ENCODE results near the gene TMEM184B. TPM values are rescaled to one million over a fixed set of nuclear protein-coding genes. Genes with fewer than 3 reads are reported as not detected.

Gene TMEM184B
- total and polyA plus RNA-seq, 2 donors from 2014 or later: 22.9 to 54.1 TPM

DNA sequence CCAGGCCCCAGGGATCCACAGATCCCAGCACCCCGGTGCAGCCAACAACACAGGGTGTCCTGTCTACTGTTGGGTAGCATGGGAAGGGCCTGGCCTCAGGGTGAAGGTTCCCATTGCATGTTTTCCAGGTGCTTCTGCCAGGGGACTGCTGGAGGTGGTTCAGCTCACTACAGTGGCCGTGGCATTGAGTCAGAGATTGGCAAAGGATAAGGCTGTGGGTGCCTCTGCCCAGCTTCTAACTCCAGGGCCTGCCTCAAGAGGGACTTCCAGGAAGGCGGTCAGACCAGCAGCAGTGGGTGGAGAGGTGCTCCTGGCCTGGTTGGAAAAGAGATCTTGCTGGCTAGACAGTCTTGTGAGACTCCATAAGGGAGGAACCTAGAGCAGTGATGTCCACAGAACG, 23.6 kb upstream of the TMEM184B start:
- Histone ChIP-seq H3K27ac (ENCODE audit: low read depth in 2 of 2, low read length in 2 of 2) (no peak overlapping the region), H3K4me1 (ENCODE audit: control insufficient read depth in 2 of 3, insufficient read depth in 2 of 3, low read depth in 1 of 3, low read length in 3 of 3) (no peaks in the 10 kb centered on the region), H3K4me3 (ENCODE audit: low read length in 3 of 3) (no peak overlapping the region), H3K9me3 (ENCODE audit: control insufficient read depth in 2 of 3, insufficient read depth in 1 of 3, low read length in 3 of 3) (no peaks in the 10 kb centered on the region), H3K9ac (ENCODE audit: low read length in 3 of 3) (no peak overlapping the region), H3K36me3 (ENCODE audit: control insufficient read depth in 2 of 3, insufficient read depth in 3 of 3, low read length in 3 of 3) (peaks cover 4 to 52% (median 40%) of the 10 kb centered on the region in 3 donors), H3K27me3 (ENCODE audit: control insufficient read depth, insufficient read depth, low read length) (no peaks in the 10 kb centered on the region)
- DNase-seq: no peak
- TF ChIP-seq, protein P1, sequence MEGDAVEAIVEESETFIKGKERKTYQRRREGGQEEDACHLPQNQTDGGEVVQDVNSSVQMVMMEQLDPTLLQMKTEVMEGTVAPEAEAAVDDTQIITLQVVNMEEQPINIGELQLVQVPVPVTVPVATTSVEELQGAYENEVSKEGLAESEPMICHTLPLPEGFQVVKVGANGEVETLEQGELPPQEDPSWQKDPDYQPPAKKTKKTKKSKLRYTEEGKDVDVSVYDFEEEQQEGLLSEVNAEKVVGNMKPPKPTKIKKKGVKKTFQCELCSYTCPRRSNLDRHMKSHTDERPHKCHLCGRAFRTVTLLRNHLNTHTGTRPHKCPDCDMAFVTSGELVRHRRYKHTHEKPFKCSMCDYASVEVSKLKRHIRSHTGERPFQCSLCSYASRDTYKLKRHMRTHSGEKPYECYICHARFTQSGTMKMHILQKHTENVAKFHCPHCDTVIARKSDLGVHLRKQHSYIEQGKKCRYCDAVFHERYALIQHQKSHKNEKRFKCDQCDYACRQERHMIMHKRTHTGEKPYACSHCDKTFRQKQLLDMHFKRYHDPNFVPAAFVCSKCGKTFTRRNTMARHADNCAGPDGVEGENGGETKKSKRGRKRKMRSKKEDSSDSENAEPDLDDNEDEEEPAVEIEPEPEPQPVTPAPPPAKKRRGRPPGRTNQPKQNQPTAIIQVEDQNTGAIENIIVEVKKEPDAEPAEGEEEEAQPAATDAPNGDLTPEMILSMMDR (IDR thresholded peaks at IDR 0.05; ENCODE audit: borderline replicate concordance, extremely low read depth, insufficient read depth): no peak
- FAIRE-seq: no peak
- intact Hi-C loops (cut with DNase I): no loop called here

DNA sequence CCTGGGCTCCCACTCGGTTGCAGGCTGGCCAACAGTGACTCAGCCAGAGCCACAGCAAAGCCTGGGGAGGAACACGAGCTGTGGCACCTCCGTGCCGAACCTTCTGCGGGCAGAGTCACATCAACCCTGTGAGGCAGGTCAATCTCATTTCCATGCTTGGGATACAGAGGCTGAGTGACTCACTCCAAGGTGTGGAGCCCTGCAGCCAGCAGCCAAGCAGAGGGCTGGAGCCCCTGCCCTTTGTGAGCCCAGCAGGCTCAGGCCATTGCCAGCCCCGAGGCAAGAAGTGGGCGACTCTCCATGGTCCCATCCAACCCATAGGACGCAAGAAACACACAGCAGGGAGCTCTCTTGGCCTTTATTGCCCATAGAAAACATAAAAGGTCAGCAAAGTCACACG, 23.1 kb upstream of the TMEM184B start:
- no peak overlapping the region for H3K9ac ChIP-seq (ENCODE audit: low read length in 3 of 3)
- H3K4me1 ChIP-seq (ENCODE audit: control insufficient read depth in 2 of 3, insufficient read depth in 2 of 3, low read depth in 1 of 3, low read length in 3 of 3): no peaks in the 10 kb centered on the region
- H3K27ac ChIP-seq (ENCODE audit: low read depth in 2 of 2, low read length in 2 of 2): no peak overlapping the region
- TF ChIP-seq, protein P1 (IDR thresholded peaks at IDR 0.05; ENCODE audit: borderline replicate concordance, extremely low read depth, insufficient read depth): no peak
- peaks cover 4 to 47% (median 40%) of the 10 kb centered on the region in 3 donors for H3K36me3 ChIP-seq (ENCODE audit: control insufficient read depth in 2 of 3, insufficient read depth in 3 of 3, low read length in 3 of 3)
- no peaks in the 10 kb centered on the region for H3K27me3 ChIP-seq (ENCODE audit: control insufficient read depth, insufficient read depth, low read length)
- no peak for FAIRE-seq
- no peak for DNase-seq
- H3K4me3 ChIP-seq (ENCODE audit: low read length in 3 of 3): no peak overlapping the region
- H3K9me3 ChIP-seq (ENCODE audit: control insufficient read depth in 2 of 3, insufficient read depth in 1 of 3, low read length in 3 of 3): no peaks in the 10 kb centered on the region
- intact Hi-C loops (cut with DNase I): no loop called here

DNA sequence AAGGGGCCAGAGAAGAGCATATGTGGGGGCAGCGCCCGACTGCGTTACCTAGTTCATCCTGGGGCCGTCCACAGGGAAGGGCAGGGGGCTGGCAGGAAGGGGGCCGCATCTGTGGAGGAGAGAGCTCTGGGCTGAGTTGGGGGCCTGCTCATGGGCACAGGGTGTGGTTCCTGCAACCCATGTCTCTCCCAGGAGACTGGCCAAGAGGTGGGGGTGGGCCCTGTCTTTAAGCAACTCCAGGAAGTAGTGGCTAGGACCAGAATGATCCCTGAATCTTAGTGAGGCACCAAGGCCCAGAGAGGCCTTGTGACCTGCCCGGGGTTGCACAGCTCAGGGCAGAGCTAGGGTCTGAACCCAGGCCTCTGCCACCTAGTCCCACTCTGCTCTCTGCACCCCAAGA, 22.5 kb upstream of the TMEM184B start:
- Histone ChIP-seq H3K27me3 (ENCODE audit: control insufficient read depth, insufficient read depth, low read length) (no peaks in the 10 kb centered on the region), H3K9ac (ENCODE audit: low read length in 3 of 3) (no peak overlapping the region), H3K4me3 (ENCODE audit: low read length in 3 of 3) (no peak overlapping the region), H3K4me1 (ENCODE audit: control insufficient read depth in 2 of 3, insufficient read depth in 2 of 3, low read depth in 1 of 3, low read length in 3 of 3) (no peaks in the 10 kb centered on the region), H3K36me3 (ENCODE audit: control insufficient read depth in 2 of 3, insufficient read depth in 3 of 3, low read length in 3 of 3) (peaks cover 4 to 43% (median 40%) of the 10 kb centered on the region in 3 donors), H3K9me3 (ENCODE audit: control insufficient read depth in 2 of 3, insufficient read depth in 1 of 3, low read length in 3 of 3) (no peaks in the 10 kb centered on the region), H3K27ac (ENCODE audit: low read depth in 2 of 2, low read length in 2 of 2) (no peak overlapping the region)
- intact Hi-C loops (cut with DNase I): no loop called here
- TF ChIP-seq, protein P1 (IDR thresholded peaks at IDR 0.05; ENCODE audit: borderline replicate concordance, extremely low read depth, insufficient read depth): no peak
- FAIRE-seq (no peak), DNase-seq (no peak)

DNA sequence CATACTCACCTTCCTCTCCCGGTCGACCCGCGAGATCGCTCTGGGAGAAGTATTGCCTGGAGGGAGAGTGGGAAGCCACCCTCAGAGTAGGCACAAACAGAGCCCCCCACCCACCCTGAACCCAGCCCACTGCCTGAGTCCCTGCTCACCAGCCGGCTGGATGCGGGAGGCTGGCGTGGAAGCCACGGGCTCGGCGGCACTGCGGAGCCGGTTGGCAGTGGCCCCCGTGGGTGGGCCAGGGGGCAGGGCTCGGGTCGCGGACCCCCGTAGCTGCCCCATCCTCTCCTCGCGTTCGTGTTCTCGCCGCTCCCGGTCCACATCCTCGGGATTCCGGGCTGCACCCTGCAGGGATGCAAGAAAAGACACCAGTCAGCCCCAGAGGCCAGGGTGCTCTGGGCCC, 21.4 kb upstream of the TMEM184B start:
- no peak overlapping the region for H3K9ac ChIP-seq (ENCODE audit: low read length in 3 of 3)
- peaks cover 4 to 31% (median 29%) of the 10 kb centered on the region in 3 donors for H3K36me3 ChIP-seq (ENCODE audit: control insufficient read depth in 2 of 3, insufficient read depth in 3 of 3, low read length in 3 of 3)
- TF ChIP-seq, protein P1 (IDR thresholded peaks at IDR 0.05; ENCODE audit: borderline replicate concordance, extremely low read depth, insufficient read depth): no peak
- no peak overlapping the region for H3K4me3 ChIP-seq (ENCODE audit: low read length in 3 of 3)
- no peak for DNase-seq
- intact Hi-C loops (cut with DNase I): no loop called here
- H3K27me3 ChIP-seq (ENCODE audit: control insufficient read depth, insufficient read depth, low read length): no peaks in the 10 kb centered on the region
- no peaks in the 10 kb centered on the region for H3K4me1 ChIP-seq (ENCODE audit: control insufficient read depth in 2 of 3, insufficient read depth in 2 of 3, low read depth in 1 of 3, low read length in 3 of 3)
- FAIRE-seq: no peak
- no peaks in the 10 kb centered on the region for H3K9me3 ChIP-seq (ENCODE audit: control insufficient read depth in 2 of 3, insufficient read depth in 1 of 3, low read length in 3 of 3)
- H3K27ac ChIP-seq (ENCODE audit: low read depth in 2 of 2, low read length in 2 of 2): no peak overlapping the region
